Measurements from ENCODE around the gene PRPS1L1.

The PRPS1L1 gene

GRCh38 chr7:17991866-17992648 is 35.6 kb downstream of the PRPS1L1 start:
- Histone ChIP-seq H3K79me2 (ENCODE audit: low read length) (no peaks in the 10 kb centered on the region), H3K27ac (ENCODE audit: low read length) (no peak overlapping the region), H3K4me3 (ENCODE audit: low read length) (no peak overlapping the region), H3K9ac (ENCODE audit: low read length) (no peak overlapping the region), H3K9me3 (ENCODE audit: insufficient read depth, low read length) (no peaks in the 10 kb centered on the region), H2AFZ (ENCODE audit: low read depth, low read length) (no peak overlapping the region), H4K20me1 (ENCODE audit: insufficient read depth, low read length) (no peaks in the 10 kb centered on the region), H3K4me1 (ENCODE audit: low read length) (peaks cover 5% of the 10 kb centered on the region), H3K4me2 (ENCODE audit: low read length) (no peak overlapping the region), H3K36me3 (replicated peaks; ENCODE audit: low read depth, low read length) (no peaks in the 10 kb centered on the region), H3K27me3 (ENCODE audit: low read depth, low read length) (no peaks in the 10 kb centered on the region)
- TF ChIP-seq CTCF (IDR thresholded peaks at IDR 0.05; ENCODE audit: low read depth, low read length) (peak; percentile 43; the same call in 1 of the 2 replicates), EZH2phosphoT487 (IDR thresholded peaks at IDR 0.05; ENCODE audit: low read depth) (no peak)

GRCh38 chr7:17990761-17991160 is 36.9 kb downstream of the PRPS1L1 start:
- Histone ChIP-seq H3K27ac (ENCODE audit: low read length) (no peak overlapping the region), H3K9ac (ENCODE audit: low read length) (no peak overlapping the region), H2AFZ (ENCODE audit: low read depth, low read length) (no peak overlapping the region), H4K20me1 (ENCODE audit: insufficient read depth, low read length) (no peaks in the 10 kb centered on the region), H3K79me2 (ENCODE audit: low read length) (no peaks in the 10 kb centered on the region), H3K9me3 (ENCODE audit: insufficient read depth, low read length) (no peaks in the 10 kb centered on the region), H3K27me3 (ENCODE audit: low read depth, low read length) (no peaks in the 10 kb centered on the region), H3K4me1 (ENCODE audit: low read length) (peaks cover 5% of the 10 kb centered on the region), H3K4me2 (ENCODE audit: low read length) (no peak overlapping the region), H3K36me3 (replicated peaks; ENCODE audit: low read depth, low read length) (no peaks in the 10 kb centered on the region), H3K4me3 (ENCODE audit: low read length) (no peak overlapping the region)
- TF ChIP-seq EZH2phosphoT487 (IDR thresholded peaks at IDR 0.05; ENCODE audit: low read depth) (no peak), CTCF (IDR thresholded peaks at IDR 0.05; ENCODE audit: low read depth, low read length) (no peak)

GRCh38 chr7:17989546-17989945 is 38.1 kb downstream of the PRPS1L1 start:
- Histone ChIP-seq H3K9me3 (ENCODE audit: insufficient read depth, low read length) (no peaks in the 10 kb centered on the region), H3K36me3 (replicated peaks; ENCODE audit: low read depth, low read length) (no peaks in the 10 kb centered on the region), H3K27me3 (ENCODE audit: low read depth, low read length) (no peaks in the 10 kb centered on the region), H3K4me1 (ENCODE audit: low read length) (peaks cover 5% of the 10 kb centered on the region), H4K20me1 (ENCODE audit: insufficient read depth, low read length) (no peaks in the 10 kb centered on the region), H3K4me3 (ENCODE audit: low read length) (no peak overlapping the region), H3K79me2 (ENCODE audit: low read length) (no peaks in the 10 kb centered on the region), H3K9ac (ENCODE audit: low read length) (no peak overlapping the region), H3K27ac (ENCODE audit: low read length) (no peak overlapping the region), H3K4me2 (ENCODE audit: low read length) (no peak overlapping the region), H2AFZ (ENCODE audit: low read depth, low read length) (no peak overlapping the region)
- TF ChIP-seq EZH2phosphoT487 (IDR thresholded peaks at IDR 0.05; ENCODE audit: low read depth) (no peak), CTCF (IDR thresholded peaks at IDR 0.05; ENCODE audit: low read depth, low read length) (no peak)

- TF ChIP-seq CTCF (IDR thresholded peaks at IDR 0.05; ENCODE audit: low read depth, low read length) (no peak), EZH2phosphoT487 (IDR thresholded peaks at IDR 0.05; ENCODE audit: low read depth) (no peak)
- Histone ChIP-seq H4K20me1 (ENCODE audit: insufficient read depth, low read length) (no peaks in the 10 kb centered on the region), H3K27ac (ENCODE audit: low read length) (no peak overlapping the region), H3K79me2 (ENCODE audit: low read length) (no peaks in the 10 kb centered on the region), H3K4me2 (ENCODE audit: low read length) (no peak overlapping the region), H3K4me3 (ENCODE audit: low read length) (no peak overlapping the region), H3K4me1 (ENCODE audit: low read length) (peaks cover 3% of the 10 kb centered on the region), H3K9ac (ENCODE audit: low read length) (no peak overlapping the region), H3K9me3 (ENCODE audit: insufficient read depth, low read length) (no peaks in the 10 kb centered on the region), H3K27me3 (ENCODE audit: low read depth, low read length) (no peaks in the 10 kb centered on the region), H2AFZ (ENCODE audit: low read depth, low read length) (no peak overlapping the region), H3K36me3 (replicated peaks; ENCODE audit: low read depth, low read length) (no peaks in the 10 kb centered on the region)
Measured at GRCh38 chr7:17988858-17989257, 38.8 kb downstream of the PRPS1L1 start.
